HG03457 (cell line): Measurements from ENCODE around the gene SAMD13.
A peak's percentile ranks its signal among the peaks of the same experiment; 100 is the strongest.

ENCODE experiments used
- ATAC-seq: cut with Tn5 transposase; IDR thresholded peaks from one replicate; pipeline ENCODE4 v1.9.1; 2021; ENCODE audit warnings: moderate number of reproducible peaks; ENCODE audit not compliant: unreplicated experiment

The SAMD13 gene

GRCh38 chr1:84301004-84301784 lies at the start of gene SAMD13:
TSS of gene SAMD13 (plus strand) at chr1:84301708. CDS start at chr1:84303235, 1,527 bp downstream.
- no peak for ATAC-seq

GRCh38 chr1:84253036-84253435 lies 48.5 kb upstream of the SAMD13 start:
- no peak for ATAC-seq

- ATAC-seq = no peak
These were observed 47.6 kb upstream of the SAMD13 start for GRCh38 chr1:84253891-84254290.

GRCh38 chr1:84254703-84255238 lies 46.7 kb upstream of the SAMD13 start:
- no peak for ATAC-seq

GRCh38 chr1:84255582-84255981 lies 45.9 kb upstream of the SAMD13 start:
- ATAC-seq = no peak

GRCh38 chr1:84257617-84258016 lies 43.9 kb upstream of the SAMD13 start:
- no peak for ATAC-seq

GRCh38 chr1:84259376-84259775 lies 42.1 kb upstream of the SAMD13 start:
- no peak for ATAC-seq

GRCh38 chr1:84259989-84260388 lies 41.5 kb upstream of the SAMD13 start:
- ATAC-seq = no peak

GRCh38 chr1:84260852-84261518 lies 40.5 kb upstream of the SAMD13 start:
- ATAC-seq = no peak

- no peak for ATAC-seq
These were observed 36.5 kb upstream of the SAMD13 start for GRCh38 chr1:84264961-84265360.

- no peak for ATAC-seq
These were observed 35.6 kb upstream of the SAMD13 start for GRCh38 chr1:84265867-84266266.

GRCh38 chr1:84266748-84267147 lies 34.8 kb upstream of the SAMD13 start:
- ATAC-seq = no peak

- ATAC-seq = no peak
These were observed 34.0 kb upstream of the SAMD13 start for GRCh38 chr1:84267476-84267875.

- ATAC-seq = no peak
These were observed 33.2 kb upstream of the SAMD13 start for GRCh38 chr1:84268346-84268745.

- ATAC-seq = no peak
These were observed 32.2 kb upstream of the SAMD13 start for GRCh38 chr1:84269306-84269705.

GRCh38 chr1:84271441-84272151 lies 29.9 kb upstream of the SAMD13 start:
- peak; percentile 91 for ATAC-seq

- ATAC-seq = no peak
These were observed 29.1 kb upstream of the SAMD13 start for GRCh38 chr1:84272401-84272800.

GRCh38 chr1:84277343-84278059 lies 24.0 kb upstream of the SAMD13 start:
- ATAC-seq = no peak

GRCh38 chr1:84278905-84279304 lies 22.6 kb upstream of the SAMD13 start:
- no peak for ATAC-seq

- ATAC-seq = no peak
These were observed 20.6 kb upstream of the SAMD13 start for GRCh38 chr1:84280912-84281311.

GRCh38 chr1:84282780-84283333 lies 18.7 kb upstream of the SAMD13 start:
- ATAC-seq = peak; percentile 65
